Esophagus muscularis mucosa (tissue), 4 donors: ENCODE results near the gene LRRC71. TPM values are rescaled to one million over a fixed set of nuclear protein-coding genes. Genes with fewer than 3 reads are reported as not detected.

Experiments used
- DNase-seq: peaks from one replicate; pipeline ENCODE4 v3.0.0-alpha.2; 2017; ENCODE audit errors: extremely low spot score
- H3K27ac ChIP-seq, 4 donors: fragments of 200-600 bp; sonication (generic); replicated peaks in 1 of 4; 1 replicate in 3 of 4; 2 replicates in 1 of 4; pipeline ENCODE4 v1.5.1; 2016 to 2019; ENCODE audit warnings: mild to moderate bottlenecking in 1 of 4
- H3K27me3 ChIP-seq, 4 donors: fragments of 200-600 bp; sonication (generic); one replicate each; pipeline versions ENCODE4 v1.5.1 to v1.6.0; 2016 to 2019
- H3K36me3 ChIP-seq, 4 donors: fragments of 200-600 bp; sonication (generic); one replicate each; pipeline ENCODE4 v1.5.1; 2016 to 2019
- H3K4me1 ChIP-seq, 4 donors: fragments of 200-600 bp; sonication (generic); one replicate each; pipeline ENCODE4 v1.5.1; 2016 to 2019
- H3K4me3 ChIP-seq, 4 donors: fragments of 200-600 bp; sonication (generic); 1 replicate in 2 of 4; 2 replicates in 2 of 4; pipeline ENCODE4 v1.5.1; 2016 to 2019; ENCODE audit warnings: mild to moderate bottlenecking in 4 of 4, moderate library complexity in 1 of 4
- H3K9me3 ChIP-seq, 4 donors: fragments of 200-600 bp; sonication (generic); 1 replicate in 3 of 4; 2 replicates in 1 of 4; pipeline ENCODE4 v1.5.1; 2016 to 2019
- CTCF ChIP-seq, 3 experiments: fragments of 200-600 bp in 2 of 3; fragments of 450-650 bp in 1 of 3; sonication (generic) in 2 of 3; IDR thresholded peaks; one replicate each; pipeline ENCODE4 v1.5.1; 2017 to 2019; ENCODE audit warnings: antibody characterized with exemption in 3 of 3, mild to moderate bottlenecking in 2 of 3, moderate library complexity in 1 of 3
- EP300 ChIP-seq: sonication (generic); formaldehyde crosslinking; IDR thresholded peaks from one replicate; pipeline ENCODE4 v1.6.1; 2017; ENCODE audit warnings: antibody characterized with exemption
- POLR2A ChIP-seq: fragments of 450-650 bp; IDR thresholded peaks from one replicate; pipeline ENCODE4 v1.6.1; 2017; ENCODE audit warnings: antibody characterized with exemption, moderate library complexity, mild to moderate bottlenecking, low read depth
- POLR2AphosphoS5 ChIP-seq, 2 donors: sonication (generic); formaldehyde crosslinking; IDR thresholded peaks; one replicate each; pipeline ENCODE4 v1.6.1; 2017; ENCODE audit warnings: antibody characterized with exemption in 2 of 2
- WGBS: methylation state at CpG from one replicate; pipeline ENCODE4 v1.1.5; 2018; 5-methylcytosine and 5-hydroxymethylcytosine counted together
- intact Hi-C: fragments of 100-400 bp; cut with DNase I; formaldehyde crosslinking; loops from one replicate; pipeline ENCODE4 v1.15.1; 2023
- small RNA-seq, 3 donors: library from RNA; depleted of rRNA; stranded (forward); fragments of <200 nt; gene quantifications; one replicate each; pipeline ENCODE3, GENCODE V24; 2016
- total RNA-seq, 4 donors: library from RNA; depleted of rRNA; stranded (reverse); fragments of >200 nt; gene quantifications; one replicate each; pipeline versions ENCODE4 v1.1.0 to v1.2.1, GENCODE V29; 2016

The LRRC71 gene
- total RNA-seq, 4 donors from 2014 or later = not detected

GRCh38 chr1:156970017-156970416 lies 49.6 kb downstream of the LRRC71 start:
- H3K4me1 ChIP-seq = no peaks in the 10 kb centered on the region
- H3K27me3 ChIP-seq = no peaks in the 10 kb centered on the region
- no peak for TF ChIP-seq POLR2AphosphoS5 (IDR thresholded peaks at IDR 0.05)
- TF ChIP-seq CTCF (IDR thresholded peaks at IDR 0.05) = no peak
- no peak for TF ChIP-seq EP300
- TF ChIP-seq POLR2A = no peak
- no peak for DNase-seq
- peaks cover 27 to 98% (median 86%) of the 10 kb centered on the region in 4 donors for H3K36me3 ChIP-seq
- H3K4me3 ChIP-seq = no peak overlapping the region
- intact Hi-C loops = no loop called here
- WGBS = 89% methylated on average over 3 of the region's 3 CpGs
- no peak overlapping the region for H3K27ac ChIP-seq
- no peaks in the 10 kb centered on the region for H3K9me3 ChIP-seq

GRCh38 chr1:156973417-156973816 lies 53.0 kb downstream of the LRRC71 start:
- H3K27ac ChIP-seq = no peak overlapping the region
- no peak for DNase-seq
- peaks cover 50 to 98% (median 87%) of the 10 kb centered on the region in 4 donors for H3K36me3 ChIP-seq
- intact Hi-C loops = no loop called here
- no peaks in the 10 kb centered on the region for H3K27me3 ChIP-seq
- H3K4me1 ChIP-seq = no peaks in the 10 kb centered on the region
- H3K9me3 ChIP-seq = no peaks in the 10 kb centered on the region
- H3K4me3 ChIP-seq = no peak overlapping the region
- WGBS = 97% methylated on average over 2 of the region's 2 CpGs
- TF ChIP-seq CTCF (IDR thresholded peaks at IDR 0.05) (no peak), POLR2AphosphoS5 (IDR thresholded peaks at IDR 0.05) (no peak), POLR2A (no peak), EP300 (no peak)

GRCh38 chr1:156975084-156975483 lies 54.7 kb downstream of the LRRC71 start:
- Histone ChIP-seq H3K27me3 (no peaks in the 10 kb centered on the region), H3K27ac (no peak overlapping the region), H3K4me3 (no peak overlapping the region), H3K9me3 (no peaks in the 10 kb centered on the region), H3K4me1 (no peaks in the 10 kb centered on the region), H3K36me3 (peaks cover 57 to 99% (median 85%) of the 10 kb centered on the region in 4 donors)
- intact Hi-C loops = no loop called here
- WGBS = 70% methylated on average over 2 of the region's 2 CpGs
- TF ChIP-seq CTCF (IDR thresholded peaks at IDR 0.05) (no peak), POLR2A (no peak), EP300 (no peak), POLR2AphosphoS5 (IDR thresholded peaks at IDR 0.05) (no peak)
- no peak for DNase-seq

- no peaks in the 10 kb centered on the region for H3K27me3 ChIP-seq
- H3K9me3 ChIP-seq = no peaks in the 10 kb centered on the region
- WGBS = 61% methylated on average over 4 of the region's 4 CpGs
- no peak for DNase-seq
- H3K4me3 ChIP-seq = no peak overlapping the region
- H3K4me1 ChIP-seq = no peaks in the 10 kb centered on the region
- intact Hi-C loops = loop anchor here (10.0 kb wide), 1 partner anchor 94 kb away; no protein-coding TSS in a partner anchor
- no peak for TF ChIP-seq EP300
- no peak for TF ChIP-seq POLR2AphosphoS5 (IDR thresholded peaks at IDR 0.05)
- TF ChIP-seq CTCF (IDR thresholded peaks at IDR 0.05) = no peak
- no peak for TF ChIP-seq POLR2A
- peaks cover 47 to 94% (median 78%) of the 10 kb centered on the region in 4 donors for H3K36me3 ChIP-seq
- H3K27ac ChIP-seq = no peak overlapping the region
Observed at GRCh38 chr1:156980551-156980950, 60.1 kb downstream of the LRRC71 start.

Small RNA genes lying within 50 kb of the gene (small RNA-seq; reads per million reads assigned to genes)
- 0 to 0.17 (median 0) reads per million in 3 donors for gene MIR765

Other genes starting within 250 kb of the LRRC71 start
- gene NES, start 243.2 kb upstream of the LRRC71 start, total RNA-seq = 10 to 100 TPM; 16.6 to 37.4 (median 32.5) TPM
- gene CRABP2, start 215.0 kb upstream of the LRRC71 start, total RNA-seq = 1 to 10 TPM; 1.2 to 6.4 (median 2.7) TPM
- 10 to 100 TPM; 16.2 to 32.3 (median 18.0) TPM for gene METTL25B, start 192.2 kb upstream of the LRRC71 start, total RNA-seq
- gene ISG20L2, start 191.9 kb upstream of the LRRC71 start, total RNA-seq = 10 to 100 TPM; 16.2 to 20.0 (median 19.0) TPM
- gene MRPL24, start 179.5 kb upstream of the LRRC71 start, total RNA-seq = 10 to 100 TPM; 43.5 to 67.4 (median 62.4) TPM
- gene HDGF, start 169.0 kb upstream of the LRRC71 start, total RNA-seq = 100 to 1,000 TPM; 124 to 239 (median 167) TPM
- gene PRCC, start 153.1 kb upstream of the LRRC71 start, total RNA-seq = 10 to 100 TPM; 21.2 to 43.6 (median 38.7) TPM
- gene SH2D2A, start 103.8 kb upstream of the LRRC71 start, total RNA-seq = 1 to 10 TPM in 1 of 4 donors, under 1 TPM in 2, not detected in 1; 0.83 to 2.7 (median 0.84) TPM
- not detected for gene INSRR, start 61.5 kb upstream of the LRRC71 start, total RNA-seq
- gene NTRK1, start 59.8 kb upstream of the LRRC71 start, total RNA-seq = 1 to 10 TPM in 3 of 4 donors, under 1 TPM in 1; 0.58 to 2.5 (median 1.8) TPM
- gene PEAR1, start 26.9 kb upstream of the LRRC71 start, total RNA-seq = 10 to 100 TPM in 2 of 4 donors, 1 to 10 TPM in 2; 6.1 to 13.6 (median 10.9) TPM
- gene ARHGEF11, start 125.1 kb downstream of the LRRC71 start, total RNA-seq = 10 to 100 TPM; 36.5 to 54.2 (median 41.2) TPM
- not detected for gene ETV3L, start 179.2 kb downstream of the LRRC71 start, total RNA-seq
- gene ETV3, start 217.8 kb downstream of the LRRC71 start, total RNA-seq = 10 to 100 TPM; 16.6 to 20.0 (median 19.2) TPM